GM21717 (cell line): Measurements from ENCODE around the gene BPIFB3.
"Not testable (repeated sequence)": the region's sequence is repeated elsewhere in the genome, so short reads cannot be mapped to it uniquely, and the experiment has no call there.

ENCODE experiments used
- ATAC-seq: cut with Tn5 transposase; IDR thresholded peaks from one replicate; pipeline ENCODE4 v1.9.1; 2021; ENCODE audit warnings: mild to moderate bottlenecking, moderate library complexity; ENCODE audit not compliant: unreplicated experiment

BPIFB3 gene

GRCh38 chr20:33027769-33028751 is 25.6 kb upstream of the BPIFB3 start:
- no peak for ATAC-seq

- no peak for ATAC-seq
Observed at GRCh38 chr20:33028875-33029274, 24.8 kb upstream of the BPIFB3 start.

- no peak for ATAC-seq
Observed at GRCh38 chr20:33030076-33030475, 23.6 kb upstream of the BPIFB3 start.

GRCh38 chr20:33030569-33030968 is 23.1 kb upstream of the BPIFB3 start:
- ATAC-seq, result no peak

- no peak for ATAC-seq
Observed at GRCh38 chr20:33031531-33031930, 22.2 kb upstream of the BPIFB3 start, which contains the start of gene BPIFB6. Gene BPIFB6, plus strand, starts transcription at chr20:33031648. Its CDS starts 0 bp downstream, at chr20:33031648.

- ATAC-seq, result no peak
Observed at GRCh38 chr20:33032555-33032954, 21.1 kb upstream of the BPIFB3 start.

- no peak for ATAC-seq
Observed at GRCh38 chr20:33033381-33033780, 20.3 kb upstream of the BPIFB3 start.

GRCh38 chr20:33034115-33034514 is 19.6 kb upstream of the BPIFB3 start:
- ATAC-seq, result no peak

GRCh38 chr20:33034901-33035492 is 18.7 kb upstream of the BPIFB3 start:
- ATAC-seq, result no peak

- ATAC-seq, result no peak
Observed at GRCh38 chr20:33037456-33037855, 16.2 kb upstream of the BPIFB3 start.

- ATAC-seq, result no peak
Observed at GRCh38 chr20:33038243-33038642, 15.5 kb upstream of the BPIFB3 start.

GRCh38 chr20:33042430-33042829 is 11.3 kb upstream of the BPIFB3 start:
- ATAC-seq, result no peak

- ATAC-seq, result no peak
Observed at GRCh38 chr20:33042983-33043730, 10.5 kb upstream of the BPIFB3 start.

- no peak for ATAC-seq
Observed at GRCh38 chr20:33043731-33044181, 9.9 kb upstream of the BPIFB3 start.

GRCh38 chr20:33045129-33045721 is 8.5 kb upstream of the BPIFB3 start:
- ATAC-seq, result not testable (repeated sequence)

- ATAC-seq, result no peak
Observed at GRCh38 chr20:33046412-33046811, 7.3 kb upstream of the BPIFB3 start.

- no peak for ATAC-seq
Observed at GRCh38 chr20:33051333-33051732, 2.4 kb upstream of the BPIFB3 start.

- ATAC-seq, result no peak
Observed at GRCh38 chr20:33054381-33054780, 678 bp downstream of the BPIFB3 start.

- ATAC-seq, result no peak
Observed at GRCh38 chr20:33054791-33055190, 1.1 kb downstream of the BPIFB3 start.

- ATAC-seq, result no peak
Observed at GRCh38 chr20:33059136-33059535, 5.4 kb downstream of the BPIFB3 start.
